ENCODE measurements around the gene SHROOM1.

GRCh38 chr5:132776938-132777208, 53.6 kb downstream of the SHROOM1 start:
- TF ChIP-seq POLR2A (IDR thresholded peaks at IDR 0.05; ENCODE audit: control extremely low read depth in 1 of 2, low read depth in 2 of 2, low read length in 2 of 2): no peak
- TF ChIP-seq CTCF (IDR thresholded peaks at IDR 0.05; ENCODE audit: control extremely low read depth in 1 of 3, insufficient read depth in 1 of 3, low read depth in 1 of 3, low read length in 3 of 3): no peak
- TF ChIP-seq EZH2 (IDR thresholded peaks at IDR 0.05; ENCODE audit: low read depth, low read length, severe bottlenecking): no peak
- no peak for TF ChIP-seq RFX5 (IDR thresholded peaks at IDR 0.05; ENCODE audit: borderline replicate concordance, low read depth, low read length)
- no peak for TF ChIP-seq MAX (IDR thresholded peaks at IDR 0.05)
- no peak for TF ChIP-seq POLR2AphosphoS5 (IDR thresholded peaks at IDR 0.05; ENCODE audit: low read depth, low read length)
- TF ChIP-seq ZNF274 (IDR thresholded peaks at IDR 0.05; ENCODE audit: borderline replicate concordance, extremely low read depth, low read length): no peak
- TF ChIP-seq EP300 (IDR thresholded peaks at IDR 0.05; ENCODE audit: borderline replicate concordance in 1 of 2, low read depth in 2 of 2, low read length in 2 of 2): no peak

Measured in H1 (cell line).